ENCODE measurements around the gene SLC6A13. TPM values are rescaled to one million over a fixed set of nuclear protein-coding genes. Genes with fewer than 3 reads are reported as not detected.

The SLC6A13 gene
- total and polyA plus RNA-seq, 10 of the 15 experiments (the other 5 are each of a cell fraction or from before 2014, with no cell fraction given) = 0.18 to 1.2 (median 0.20) TPM; not detected in 3

GRCh38 chr12:230925-231671 is 31.5 kb downstream of the SLC6A13 start:
- Histone ChIP-seq H3K4me3 (no peak overlapping the region), H4K20me1 (ENCODE audit: control insufficient read depth, insufficient read depth) (no peaks in the 10 kb centered on the region), H2AFZ (ENCODE audit: control insufficient read depth, low read depth, low read length) (no peak overlapping the region), H3K9ac (ENCODE audit: control insufficient read depth, insufficient read depth, low read length) (no peak overlapping the region), H3K4me2 (ENCODE audit: control insufficient read depth, insufficient read depth) (no peak overlapping the region), H3K27me3 (replicated peaks in 1 of 2; ENCODE audit: control insufficient read depth in 2 of 2, insufficient read depth in 2 of 2, low read length in 1 of 2) (peaks cover 0 to 4% of the 10 kb centered on the region in 2 experiments), H3K36me3 (ENCODE audit: control insufficient read depth in 2 of 2, insufficient read depth in 2 of 2, low read length in 1 of 2) (no peaks in the 10 kb centered on the region), H3K79me2 (ENCODE audit: control insufficient read depth, insufficient read depth, low read length) (no peaks in the 10 kb centered on the region), H3K4me1 (ENCODE audit: control insufficient read depth, insufficient read depth, low read length) (no peaks in the 10 kb centered on the region), H3K27ac (ENCODE audit: control insufficient read depth, insufficient read depth) (no peak overlapping the region), H3K9me3 (replicated peaks; ENCODE audit: control insufficient read depth, insufficient read depth, low read length) (peaks cover 3% of the 10 kb centered on the region; the same call in 1 of the 3 replicates)
- TF ChIP-seq DPF2 (IDR thresholded peaks at IDR 0.05) = no peak
- TF ChIP-seq STAT3 (IDR thresholded peaks at IDR 0.05; ENCODE audit: low read depth, low read length) = no peak
- no peak for TF ChIP-seq BCL3 (IDR thresholded peaks at IDR 0.05; ENCODE audit: borderline replicate concordance, insufficient read depth, low read depth, low read length, poor library complexity, severe bottlenecking)
- TF ChIP-seq ZNF217 (IDR thresholded peaks at IDR 0.05) = no peak
- TF ChIP-seq BRCA1 (IDR thresholded peaks at IDR 0.05; ENCODE audit: low read depth, low read length) = no peak
- TF ChIP-seq RB1 (IDR thresholded peaks at IDR 0.05; ENCODE audit: borderline replicate concordance) = no peak
- TF ChIP-seq GABPA (IDR thresholded peaks at IDR 0.05; ENCODE audit: low read depth) = no peak
- TF ChIP-seq TBL1XR1 (IDR thresholded peaks at IDR 0.05; ENCODE audit: low read depth, low read length) = no peak
- POLR2A ChIA-PET = no interaction called here
- WGBS (ENCODE audit: insufficient coverage, insufficient replicate concordance, low lambda C conversion rate, missing lambda C conversion rate) = 27% methylated on average over 14 of the region's 14 CpGs
- DNase-seq (ENCODE audit: low read depth, low spot score) = no peak
- ATAC-seq = no peak
- intact Hi-C loops (cut with micrococcal nuclease; ENCODE audit: unreplicated experiment) = no loop called here
- BruUV-seq (replicated peaks) = no TSS peak
- in situ Hi-C loops (cut with MboI) = no loop called here
- no peak for FAIRE-seq
- SMC1A ChIA-PET (ENCODE audit: uncharacterized antibody, unreplicated experiment) = interaction anchor here (0.6 kb wide), 1 partner anchor 100 kb away, joined by 3 read pairs; no protein-coding TSS in a partner anchor
- RAD21 ChIA-PET (ENCODE audit: unreplicated experiment) = interaction anchor here (0.6 kb wide), 1 partner anchor 456 kb away, joined by 3 read pairs; no protein-coding TSS in a partner anchor
- CTCF ChIA-PET = no interaction called here
